SK-N-MC (cell line): ENCODE results near the gene EXOSC2.

Experiments
- EZH2 ChIP-seq: fragments of 200-600 bp; sonication (generic); IDR thresholded peaks from one replicate; pipeline ENCODE4 v1.6.1; 2017; ENCODE audit warnings: antibody characterized with exemption
- POLR2AphosphoS5 ChIP-seq: IDR thresholded peaks from 2 replicates; pipeline ENCODE4 v1.6.1; 2012; ENCODE audit warnings: mild to moderate bottlenecking, low read depth, low read length, borderline replicate concordance

DNA sequence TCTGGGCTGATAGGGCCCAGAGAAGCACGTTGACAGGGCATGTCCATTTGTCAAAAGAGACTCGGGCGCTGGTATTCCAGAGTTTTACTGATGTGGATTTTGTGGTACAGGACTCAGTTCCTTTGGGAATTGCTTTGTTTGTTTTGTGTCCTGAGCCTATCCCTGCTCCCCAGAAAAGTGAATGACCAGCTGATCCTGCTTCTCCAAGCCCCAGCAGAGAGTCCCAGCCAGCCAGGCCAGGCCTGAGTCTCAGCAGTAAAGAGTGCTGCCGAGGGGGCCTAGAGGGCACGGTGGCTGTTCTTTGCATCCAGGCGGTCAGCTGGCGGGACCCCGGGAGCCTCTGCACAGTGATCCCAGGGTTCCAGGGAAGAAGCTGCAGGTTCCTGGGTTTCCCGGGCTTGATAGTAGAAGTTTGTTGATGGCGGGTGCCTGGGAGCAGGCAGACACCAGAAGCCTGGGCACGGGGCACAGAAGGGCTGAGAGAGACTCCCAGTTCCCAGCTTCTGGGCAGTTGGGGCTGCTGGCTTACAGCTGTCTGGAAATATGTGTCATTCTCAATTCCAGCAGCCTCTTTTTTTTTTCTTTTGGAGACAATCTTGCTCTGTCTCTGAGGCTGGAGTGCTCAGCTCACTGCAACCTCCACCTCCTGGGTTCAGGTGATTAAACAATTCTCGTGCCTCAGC is 20.5 kb upstream of the EXOSC2 start:
- TF ChIP-seq POLR2AphosphoS5 = no peak
- no peak for TF ChIP-seq EZH2
